ENCODE measurements around the gene BTC.

DNA sequence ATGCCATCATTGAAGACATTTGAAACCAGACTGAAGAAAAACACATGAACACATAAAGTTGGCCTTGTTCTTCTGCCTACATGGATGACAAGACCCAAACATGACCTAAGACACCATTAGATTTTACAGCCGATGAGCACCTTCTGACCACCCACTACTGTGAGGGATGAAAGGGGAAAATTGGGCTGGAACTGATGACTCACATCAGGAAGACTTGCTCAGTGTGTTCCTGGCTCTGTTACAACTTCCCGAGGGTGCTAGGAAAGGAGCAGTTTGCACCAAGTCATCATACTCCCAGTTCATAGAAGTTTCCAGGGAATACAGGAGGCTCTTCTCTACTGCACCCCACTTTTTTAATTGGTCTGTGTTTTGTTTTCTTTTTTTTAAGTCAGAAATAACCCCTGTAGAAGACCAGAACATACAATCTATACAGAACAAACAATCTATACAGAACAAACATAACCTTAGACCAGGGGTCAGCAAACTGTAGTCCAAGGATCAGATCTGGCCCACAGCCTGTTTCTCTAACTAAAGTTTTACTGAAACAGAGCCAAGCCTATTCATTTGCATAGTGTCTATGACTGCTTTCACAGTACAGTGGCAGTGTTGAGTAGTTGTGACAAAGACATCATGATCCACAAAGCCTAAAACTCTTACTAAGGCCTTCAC is 25.3 kb downstream of the BTC start:
- no peak for TF ChIP-seq EZH2 (IDR thresholded peaks at IDR 0.05; ENCODE audit: low read depth)
- TF ChIP-seq, protein P1, sequence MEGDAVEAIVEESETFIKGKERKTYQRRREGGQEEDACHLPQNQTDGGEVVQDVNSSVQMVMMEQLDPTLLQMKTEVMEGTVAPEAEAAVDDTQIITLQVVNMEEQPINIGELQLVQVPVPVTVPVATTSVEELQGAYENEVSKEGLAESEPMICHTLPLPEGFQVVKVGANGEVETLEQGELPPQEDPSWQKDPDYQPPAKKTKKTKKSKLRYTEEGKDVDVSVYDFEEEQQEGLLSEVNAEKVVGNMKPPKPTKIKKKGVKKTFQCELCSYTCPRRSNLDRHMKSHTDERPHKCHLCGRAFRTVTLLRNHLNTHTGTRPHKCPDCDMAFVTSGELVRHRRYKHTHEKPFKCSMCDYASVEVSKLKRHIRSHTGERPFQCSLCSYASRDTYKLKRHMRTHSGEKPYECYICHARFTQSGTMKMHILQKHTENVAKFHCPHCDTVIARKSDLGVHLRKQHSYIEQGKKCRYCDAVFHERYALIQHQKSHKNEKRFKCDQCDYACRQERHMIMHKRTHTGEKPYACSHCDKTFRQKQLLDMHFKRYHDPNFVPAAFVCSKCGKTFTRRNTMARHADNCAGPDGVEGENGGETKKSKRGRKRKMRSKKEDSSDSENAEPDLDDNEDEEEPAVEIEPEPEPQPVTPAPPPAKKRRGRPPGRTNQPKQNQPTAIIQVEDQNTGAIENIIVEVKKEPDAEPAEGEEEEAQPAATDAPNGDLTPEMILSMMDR (conservative IDR thresholded peaks at IDR 0.05), result no peak
